GM12872 (cell line): ENCODE measurements around the gene DNAJC1.

Source experiments
- TF ChIP-seq, protein P1 (sequence below): IDR thresholded peaks from 3 replicates; pipeline ENCODE4 v1.5.1; 2011; ENCODE audit warnings: low read depth, mild to moderate bottlenecking, low read length, moderate library complexity; ENCODE audit not compliant: insufficient read depth

DNAJC1 gene

DNA sequence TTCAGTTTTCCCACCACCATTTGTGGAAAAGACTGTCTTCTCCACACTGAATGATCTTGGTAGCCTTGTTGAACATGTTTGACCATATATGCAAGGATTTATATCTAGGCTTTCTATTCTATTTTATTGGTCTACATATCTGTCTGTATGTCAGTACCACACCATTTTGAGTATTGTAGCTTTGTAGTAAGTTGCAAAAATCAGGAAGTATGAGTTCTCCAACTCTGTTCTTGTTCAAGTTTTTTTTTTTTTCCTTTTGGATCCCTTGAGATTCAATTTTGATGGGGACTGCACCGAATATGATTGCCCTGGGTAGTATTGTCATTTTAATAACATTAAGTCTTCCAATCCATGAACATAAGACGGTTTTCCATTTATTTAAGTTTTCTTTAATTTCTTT is 176.8 kb downstream of the DNAJC1 start:
- TF ChIP-seq, protein P1, sequence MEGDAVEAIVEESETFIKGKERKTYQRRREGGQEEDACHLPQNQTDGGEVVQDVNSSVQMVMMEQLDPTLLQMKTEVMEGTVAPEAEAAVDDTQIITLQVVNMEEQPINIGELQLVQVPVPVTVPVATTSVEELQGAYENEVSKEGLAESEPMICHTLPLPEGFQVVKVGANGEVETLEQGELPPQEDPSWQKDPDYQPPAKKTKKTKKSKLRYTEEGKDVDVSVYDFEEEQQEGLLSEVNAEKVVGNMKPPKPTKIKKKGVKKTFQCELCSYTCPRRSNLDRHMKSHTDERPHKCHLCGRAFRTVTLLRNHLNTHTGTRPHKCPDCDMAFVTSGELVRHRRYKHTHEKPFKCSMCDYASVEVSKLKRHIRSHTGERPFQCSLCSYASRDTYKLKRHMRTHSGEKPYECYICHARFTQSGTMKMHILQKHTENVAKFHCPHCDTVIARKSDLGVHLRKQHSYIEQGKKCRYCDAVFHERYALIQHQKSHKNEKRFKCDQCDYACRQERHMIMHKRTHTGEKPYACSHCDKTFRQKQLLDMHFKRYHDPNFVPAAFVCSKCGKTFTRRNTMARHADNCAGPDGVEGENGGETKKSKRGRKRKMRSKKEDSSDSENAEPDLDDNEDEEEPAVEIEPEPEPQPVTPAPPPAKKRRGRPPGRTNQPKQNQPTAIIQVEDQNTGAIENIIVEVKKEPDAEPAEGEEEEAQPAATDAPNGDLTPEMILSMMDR, result no peak

DNA sequence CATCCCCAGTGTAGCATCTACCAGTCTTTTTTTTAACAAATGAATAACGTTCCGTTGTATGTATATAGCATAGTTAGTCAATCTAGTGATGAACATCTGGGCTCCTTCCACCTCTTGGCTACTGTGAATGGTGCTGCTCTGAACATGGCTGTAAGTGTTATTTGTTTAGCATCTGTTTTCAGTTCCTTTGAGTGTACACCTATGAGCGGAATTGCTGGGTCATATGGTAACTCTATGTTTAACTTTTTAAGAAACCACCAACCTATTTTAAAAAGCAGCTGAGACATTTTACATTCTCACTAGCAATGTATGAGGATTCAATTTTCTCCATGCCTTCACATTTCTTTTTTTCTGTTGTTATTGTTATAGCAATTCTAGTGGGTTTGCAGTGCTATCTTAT is 178.2 kb downstream of the DNAJC1 start:
- TF ChIP-seq, protein P1, result no peak

DNA sequence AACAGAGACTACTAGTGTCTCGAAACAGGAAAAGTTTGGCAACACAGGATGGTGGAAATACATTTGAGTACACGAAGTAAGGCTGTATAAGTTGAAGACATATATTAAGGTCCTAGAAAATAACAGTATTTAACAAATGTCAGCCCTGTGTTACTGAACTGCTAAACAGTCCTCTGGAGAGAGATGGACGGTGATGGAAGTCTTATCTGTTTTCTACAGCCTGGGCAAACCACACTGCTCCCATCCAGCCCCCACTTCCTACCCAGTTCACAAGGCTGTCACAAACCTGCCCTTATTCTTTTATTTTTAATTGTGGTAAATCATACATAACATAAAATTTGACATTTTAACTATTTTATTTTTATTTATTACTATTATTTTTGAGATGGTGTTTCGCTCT is 179.1 kb downstream of the DNAJC1 start:
- TF ChIP-seq, protein P1, result no peak

DNA sequence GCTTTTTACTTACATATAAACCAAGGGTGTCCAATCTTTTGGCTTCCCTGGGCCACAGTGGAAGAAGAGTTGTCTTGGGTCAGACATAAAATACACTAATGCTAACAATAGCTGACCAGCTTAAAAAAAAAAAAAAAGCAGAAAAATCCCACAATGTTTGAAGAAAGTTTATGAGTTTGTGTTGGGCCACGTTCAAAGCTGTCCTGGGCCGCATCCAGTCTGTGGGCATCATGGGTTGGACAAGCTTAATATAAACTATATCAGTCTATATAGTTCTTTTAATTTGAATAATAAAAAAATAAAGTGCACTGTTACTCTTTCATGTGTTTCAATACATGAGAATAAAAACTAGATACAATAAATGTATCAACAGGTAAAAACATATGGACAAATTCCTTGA is 179.9 kb downstream of the DNAJC1 start:
- TF ChIP-seq, protein P1, result no peak

DNA sequence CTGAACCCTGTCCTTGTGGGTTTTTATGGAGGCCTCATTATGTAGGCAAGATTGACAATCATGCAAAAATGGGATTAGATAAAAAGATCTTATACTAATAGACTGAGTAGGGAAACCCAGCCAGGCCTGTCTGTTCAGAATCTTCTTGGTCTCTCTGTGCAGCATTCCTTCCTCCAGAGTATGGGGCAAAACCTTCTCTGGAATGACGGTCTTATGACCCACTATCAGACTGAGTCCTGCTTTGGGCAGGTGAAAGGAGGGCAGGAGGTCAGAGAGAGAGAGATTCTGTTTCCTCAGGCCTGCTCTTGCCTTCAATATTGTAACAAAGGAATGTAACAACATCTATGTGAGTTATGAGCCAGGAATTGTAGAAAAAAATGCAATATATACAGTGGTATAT is 182.6 kb downstream of the DNAJC1 start:
- TF ChIP-seq, protein P1, result no peak

DNA sequence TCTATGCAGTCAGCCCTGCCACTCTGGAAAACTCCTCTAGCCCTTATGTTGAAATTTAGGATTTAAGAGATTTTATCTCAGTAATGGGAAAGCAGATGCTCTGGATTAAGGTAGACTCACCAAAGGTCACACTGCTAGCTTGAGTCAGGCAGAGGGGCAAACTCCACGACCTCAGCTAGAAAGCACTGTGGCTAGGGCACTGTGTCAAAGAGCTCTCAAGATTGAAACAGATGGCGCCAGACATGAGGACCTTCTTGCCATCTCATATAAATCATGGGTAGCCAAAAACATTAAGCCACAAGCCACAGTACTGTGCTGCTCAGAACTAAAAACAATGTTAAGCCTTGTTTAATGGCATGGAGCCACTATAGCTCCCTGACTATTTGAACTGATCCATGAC is 188.7 kb downstream of the DNAJC1 start:
- TF ChIP-seq, protein P1, result no peak

DNA sequence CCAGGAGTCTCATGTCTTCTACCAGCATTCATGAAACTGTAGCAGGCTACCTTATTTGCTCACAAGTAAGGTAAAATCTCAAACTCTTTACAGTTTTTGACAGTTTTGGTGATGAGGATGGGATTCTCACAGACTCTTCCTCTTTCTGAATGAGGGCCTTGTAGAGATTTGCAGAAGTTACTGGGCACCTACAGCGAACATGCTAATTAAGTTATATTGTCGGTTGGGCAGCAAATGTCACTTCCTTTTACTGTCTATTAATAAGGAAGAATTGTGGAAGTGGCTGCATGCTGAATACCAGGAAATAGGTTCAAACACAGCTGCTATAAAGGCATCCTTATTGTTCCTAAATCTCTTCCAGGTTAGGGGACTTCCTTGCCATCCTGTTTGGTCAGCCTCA is 189.6 kb downstream of the DNAJC1 start:
- TF ChIP-seq, protein P1, result no peak

DNA sequence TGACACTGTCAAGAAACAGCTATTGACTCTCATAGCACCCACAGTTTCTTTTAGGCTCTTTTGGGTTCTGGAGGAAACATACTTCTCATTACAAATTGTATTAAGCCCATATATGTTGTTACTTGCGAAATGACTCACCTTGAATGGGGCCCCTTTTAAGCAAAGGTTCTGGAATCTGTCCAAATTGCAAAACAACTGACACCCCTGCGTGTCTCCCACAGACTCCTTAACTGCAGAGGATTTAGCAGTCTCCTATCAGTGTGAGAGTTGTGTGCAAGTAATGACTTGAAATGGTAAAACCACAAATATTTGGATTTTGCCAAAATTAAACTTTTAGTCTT is 192.3 kb downstream of the DNAJC1 start:
- TF ChIP-seq, protein P1, result no peak
